NCI-H1436 treated with DMSO at 0.1 percent for 48 hours (cell line): ENCODE data around the gene CORO2B.
"Not testable (repeated sequence)": the region's sequence is repeated elsewhere in the genome, so short reads cannot be mapped to it uniquely, and the experiment has no call there.

Source experiments
- DNase-seq: peaks from one replicate; lab custom pipeline; 2025; lab: John Stamatoyannopoulos, UW

Gene CORO2B

DNA sequence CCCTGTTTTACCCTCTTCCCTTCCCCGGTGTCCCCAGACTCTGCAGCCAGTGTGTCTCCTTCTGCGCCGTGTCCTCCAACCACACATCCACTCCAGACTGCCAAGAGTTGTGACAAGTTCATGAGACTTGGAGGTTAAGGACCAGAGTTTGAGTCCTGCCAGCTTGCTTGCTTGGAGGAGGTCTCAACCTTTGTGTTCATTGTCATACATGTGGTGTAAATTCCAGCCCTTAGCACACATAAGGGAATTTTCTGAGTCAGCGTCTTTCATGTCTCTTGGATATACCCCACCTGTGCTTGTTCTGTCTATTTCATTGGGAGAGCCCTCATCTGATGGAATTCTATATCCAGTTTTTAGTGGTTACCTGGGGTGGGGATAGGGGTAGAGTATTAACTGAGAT lies 13.3 kb downstream of the CORO2B start:
- DNase-seq = no peak

DNA sequence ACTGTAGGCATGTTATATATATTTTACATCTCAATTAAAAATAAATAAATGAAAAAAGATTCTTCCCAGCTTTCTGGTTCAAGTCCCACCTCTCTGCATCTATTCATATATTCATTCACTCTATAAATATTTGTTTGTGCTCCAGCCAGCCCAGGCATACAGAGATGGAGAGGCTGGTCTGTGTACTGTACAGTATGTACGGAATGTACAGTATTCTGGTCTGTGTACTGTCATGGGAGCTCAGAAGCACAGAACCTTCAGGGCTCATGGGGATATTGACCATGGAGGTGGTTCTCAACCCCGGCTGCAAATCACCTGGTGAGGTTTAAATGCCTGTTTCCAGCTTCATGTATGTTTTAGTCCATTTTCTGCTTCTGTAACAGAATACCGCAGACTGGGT lies 13.8 kb downstream of the CORO2B start:
- no peak for DNase-seq

DNA sequence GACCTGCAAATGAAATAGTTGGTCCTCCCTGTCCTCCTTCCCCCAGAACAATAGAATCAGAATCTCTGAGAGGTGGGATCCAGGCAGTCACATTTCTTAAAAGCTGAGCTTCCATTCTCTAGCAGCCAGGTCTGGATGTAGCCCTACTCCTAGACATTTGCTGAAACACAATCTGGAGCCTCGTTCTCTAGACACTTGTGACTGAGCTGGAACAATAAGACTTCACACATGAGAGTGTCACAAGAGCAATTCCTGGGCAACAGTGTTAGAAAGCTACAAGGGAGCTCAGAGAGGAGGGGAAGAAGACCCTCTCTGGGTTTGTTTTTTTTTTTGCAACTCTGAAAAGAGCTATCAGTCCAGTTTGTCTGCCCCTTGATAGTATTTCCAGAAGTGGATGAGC lies 14.5 kb downstream of the CORO2B start:
- DNase-seq = no peak

DNA sequence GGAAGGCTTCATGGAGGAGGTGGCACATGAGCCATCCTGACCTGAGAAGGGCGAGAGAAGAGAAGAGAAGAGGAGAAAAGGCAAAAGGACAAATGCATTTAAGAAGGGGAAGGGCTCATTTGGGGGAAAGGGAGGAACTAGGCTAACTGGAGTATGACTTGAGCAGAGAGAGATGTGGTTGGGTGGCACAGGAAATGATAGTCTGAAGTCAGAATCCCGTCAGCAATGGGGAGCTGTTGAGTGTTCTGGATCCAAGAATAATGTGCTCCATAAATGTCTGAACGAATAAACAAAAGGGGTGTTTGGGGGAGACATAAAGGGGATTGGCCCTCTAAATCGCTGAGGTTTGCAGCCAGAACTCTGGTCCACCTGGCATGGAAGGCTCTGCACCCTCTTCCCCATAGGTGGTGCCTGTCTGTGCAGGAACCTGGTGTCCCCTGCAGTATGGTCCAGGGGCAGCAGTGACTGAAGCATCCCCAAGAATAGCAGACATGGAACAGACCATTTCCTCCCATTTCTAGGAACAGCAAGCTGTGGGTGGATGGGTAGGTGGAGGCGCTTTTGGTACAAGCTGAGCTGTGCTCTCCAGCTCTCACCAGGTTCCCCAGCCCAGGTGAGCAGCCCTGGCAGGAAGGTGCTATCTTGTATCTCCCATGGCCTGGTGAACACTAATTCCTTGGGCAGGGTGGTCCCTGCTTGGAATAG lies 15.2 kb downstream of the CORO2B start:
- no peak for DNase-seq

DNA sequence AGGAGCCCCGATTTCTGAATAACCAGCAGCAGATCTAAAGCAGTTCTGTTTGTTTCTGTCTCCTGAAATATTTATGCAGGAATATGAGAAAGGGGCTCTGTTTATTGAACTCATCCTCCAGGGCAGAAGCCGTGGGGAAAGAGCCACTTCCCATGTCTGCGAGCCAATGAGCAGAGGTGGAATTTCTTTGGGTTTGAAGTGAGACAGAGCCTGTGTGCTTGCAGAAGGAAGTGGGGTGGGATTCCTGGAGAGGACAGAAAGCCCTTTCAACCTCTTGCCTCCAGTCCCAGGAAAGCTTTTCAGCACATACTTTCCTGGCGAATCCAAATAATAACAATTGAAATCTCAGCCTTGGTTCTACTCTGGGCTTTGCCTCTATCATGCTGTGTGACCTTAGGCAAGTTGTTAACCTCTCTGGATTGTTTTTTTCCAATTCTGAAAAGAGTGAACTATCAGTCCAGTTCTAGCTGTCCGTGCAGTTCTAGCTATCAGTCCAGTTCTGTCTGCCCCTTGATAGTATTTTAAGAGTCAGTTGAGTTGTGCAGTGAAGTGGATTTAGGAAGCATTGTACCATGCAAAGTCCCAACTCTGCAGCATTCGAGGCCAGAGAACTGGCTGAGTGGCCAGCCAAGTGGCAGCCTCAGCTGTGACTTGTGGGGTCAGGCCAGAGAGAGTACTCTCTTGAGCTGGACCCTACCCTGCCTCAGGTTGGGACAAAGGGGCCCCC lies 15.9 kb downstream of the CORO2B start:
- DNase-seq = no peak

DNA sequence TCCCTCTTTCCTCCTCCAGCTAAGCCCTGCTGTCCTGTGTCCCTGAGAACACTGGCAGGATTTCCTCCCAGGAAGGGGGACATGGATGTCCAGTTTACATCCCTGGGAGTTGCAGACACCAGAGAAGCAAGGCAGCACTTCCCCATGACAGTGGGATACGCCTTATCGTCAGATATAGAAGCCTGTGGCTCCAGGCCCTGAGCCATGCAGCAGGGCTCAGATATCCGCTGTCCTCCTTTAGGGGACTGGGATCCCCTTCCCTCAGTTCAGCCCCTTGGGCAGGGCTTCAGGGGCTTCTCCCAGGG lies 16.4 kb downstream of the CORO2B start:
- DNase-seq = no peak

DNA sequence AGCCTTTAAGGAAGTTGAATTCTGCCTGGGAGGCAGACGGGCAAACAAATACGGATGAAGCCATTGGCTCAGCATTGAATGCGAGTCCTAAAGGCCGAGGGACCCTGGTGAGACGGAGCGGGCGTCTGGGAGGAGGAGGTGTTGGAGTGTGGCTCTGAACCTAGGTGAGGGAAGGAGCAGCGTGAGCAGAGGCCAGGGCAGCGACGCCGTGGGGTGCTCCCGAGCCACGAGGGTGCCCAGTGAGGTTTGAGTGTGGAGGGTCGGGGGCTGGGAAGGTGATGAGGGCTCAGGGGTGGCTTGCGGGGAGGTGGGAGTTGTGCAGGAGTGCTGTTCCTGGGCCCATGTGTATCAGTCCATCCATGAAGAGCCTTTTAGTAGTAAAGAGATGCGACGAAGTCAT lies 17.0 kb downstream of the CORO2B start:
- no peak for DNase-seq

DNA sequence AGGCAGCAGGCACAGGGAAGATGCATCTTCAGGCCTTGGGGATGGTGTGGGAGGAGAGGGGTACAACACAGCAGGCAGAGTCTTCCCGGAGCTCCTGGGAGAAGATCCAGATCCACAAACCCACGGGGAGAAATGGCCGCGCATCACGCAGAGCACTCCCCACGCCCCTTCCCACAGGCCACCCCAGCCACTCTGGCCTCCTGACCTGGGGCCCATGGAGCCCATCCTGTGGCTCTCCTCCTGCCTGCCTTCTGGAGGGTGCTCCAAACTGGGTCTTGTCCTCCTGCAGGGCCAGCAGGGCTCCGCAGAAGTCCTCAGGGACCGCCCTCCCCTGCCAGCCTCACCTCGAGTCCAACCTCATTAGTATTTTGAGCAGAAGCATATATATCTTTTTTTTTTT lies 17.9 kb downstream of the CORO2B start:
- DNase-seq = no peak

DNA sequence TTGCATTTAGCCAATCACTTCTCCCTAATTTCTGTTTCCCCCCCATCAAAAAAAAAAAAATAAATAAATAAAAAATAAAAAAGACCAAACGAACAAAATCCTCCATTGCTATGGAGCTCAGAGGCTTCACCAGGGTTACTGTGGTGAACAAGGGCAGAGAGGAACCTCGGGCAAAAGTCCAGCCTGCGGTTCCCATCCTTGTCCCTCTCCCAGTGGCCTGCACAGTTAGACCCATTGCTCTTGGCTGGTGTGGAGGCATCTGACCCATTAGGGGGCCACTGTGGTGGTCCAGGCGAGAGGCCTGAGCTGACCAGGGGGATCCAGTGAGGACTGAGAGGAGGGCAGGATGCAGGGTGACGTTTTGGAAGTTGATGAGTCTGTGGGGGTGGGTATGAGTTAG lies 18.8 kb downstream of the CORO2B start:
- DNase-seq = no peak

DNA sequence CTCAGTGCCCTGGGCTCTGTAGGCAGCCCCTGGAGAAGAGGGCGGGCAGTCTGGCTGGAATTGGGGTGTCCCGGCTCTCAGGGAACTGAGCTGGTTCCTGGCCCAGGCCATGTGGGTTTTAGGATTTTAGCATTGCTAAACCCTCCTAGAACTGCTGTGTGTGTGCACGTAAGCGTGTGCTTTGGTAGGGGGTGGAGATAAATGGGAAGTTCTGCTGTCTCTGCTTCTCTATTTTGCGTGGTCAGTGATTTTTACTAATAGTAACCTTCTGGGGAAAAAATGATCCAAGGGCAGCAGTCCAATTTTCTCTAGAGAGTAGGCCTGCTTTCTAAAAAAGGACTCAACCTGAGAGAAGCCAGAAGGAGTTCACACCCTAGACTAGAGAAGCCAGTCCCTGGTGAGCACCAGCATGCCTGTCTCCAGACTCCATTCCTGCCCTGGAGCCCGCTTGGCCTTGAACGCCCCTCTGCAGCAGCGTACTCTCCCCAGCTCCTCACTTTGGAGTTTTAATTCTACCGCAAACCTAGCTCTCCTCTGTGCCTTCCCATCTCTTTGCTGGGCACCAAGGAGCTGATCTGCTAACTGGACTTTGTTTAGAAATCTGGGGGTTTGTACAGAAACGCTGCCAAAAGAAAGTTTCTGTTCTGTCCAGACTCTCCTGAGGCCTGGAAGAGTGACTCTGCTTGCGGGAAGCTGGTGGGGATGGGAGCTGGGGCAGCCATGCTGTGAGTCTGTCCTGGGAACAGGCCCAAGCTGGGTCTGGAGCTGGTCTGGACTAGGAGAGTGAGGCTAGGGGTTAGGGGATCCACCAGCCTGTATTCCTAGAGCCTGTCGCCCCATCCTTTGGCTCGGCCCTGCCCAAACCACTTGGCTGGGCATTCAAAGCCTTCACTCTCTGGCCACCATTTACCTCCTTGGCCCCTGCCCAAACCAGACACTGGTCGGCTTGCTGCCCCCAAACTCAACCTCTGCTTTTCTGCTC lies 19.7 kb downstream of the CORO2B start:
- no peak for DNase-seq

DNA sequence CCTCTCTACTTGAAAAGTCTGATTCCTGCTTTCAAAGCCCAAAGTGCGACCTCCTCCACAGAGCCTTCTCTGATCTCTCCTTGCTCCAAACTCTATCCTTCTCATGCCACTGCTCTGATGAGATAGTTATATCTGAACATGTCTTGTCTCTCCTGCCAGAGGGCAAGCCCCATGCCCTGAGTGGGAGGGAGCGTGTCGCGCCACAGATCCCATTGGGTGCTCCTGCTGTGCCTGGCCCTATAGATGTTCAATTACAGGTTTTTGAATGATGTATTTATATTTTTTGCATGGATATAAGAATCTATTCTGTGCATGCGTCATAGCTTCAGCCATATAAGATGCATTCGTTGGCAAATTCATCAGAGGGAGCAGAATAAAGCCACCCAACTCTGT lies 20.4 kb downstream of the CORO2B start:
- no peak for DNase-seq

DNA sequence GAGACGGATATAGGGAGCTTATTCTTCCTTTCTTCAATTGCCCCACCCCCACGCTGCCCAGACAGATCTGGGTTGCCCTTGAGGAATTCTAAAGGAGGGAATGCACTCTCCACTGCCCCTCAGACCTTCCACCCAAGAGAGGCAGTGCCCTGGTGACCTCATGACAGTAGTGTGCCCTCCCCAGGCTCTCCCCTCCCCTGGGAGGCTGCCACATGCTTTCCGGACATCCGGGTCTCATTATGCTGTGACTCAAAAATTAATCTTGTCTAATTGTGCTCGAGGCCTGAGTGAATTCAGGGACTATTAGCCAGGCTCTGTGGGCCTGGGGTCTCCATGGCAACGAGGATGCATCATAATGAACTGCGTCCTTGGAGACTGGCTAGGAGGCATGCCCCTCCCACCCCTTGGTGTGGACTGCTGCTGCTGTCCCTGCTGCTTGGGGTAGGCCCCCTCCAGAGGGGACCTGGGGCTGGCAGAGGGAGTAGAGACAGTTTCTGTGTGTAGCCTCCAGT lies 20.8 kb downstream of the CORO2B start:
- peak; percentile 78 for DNase-seq

DNA sequence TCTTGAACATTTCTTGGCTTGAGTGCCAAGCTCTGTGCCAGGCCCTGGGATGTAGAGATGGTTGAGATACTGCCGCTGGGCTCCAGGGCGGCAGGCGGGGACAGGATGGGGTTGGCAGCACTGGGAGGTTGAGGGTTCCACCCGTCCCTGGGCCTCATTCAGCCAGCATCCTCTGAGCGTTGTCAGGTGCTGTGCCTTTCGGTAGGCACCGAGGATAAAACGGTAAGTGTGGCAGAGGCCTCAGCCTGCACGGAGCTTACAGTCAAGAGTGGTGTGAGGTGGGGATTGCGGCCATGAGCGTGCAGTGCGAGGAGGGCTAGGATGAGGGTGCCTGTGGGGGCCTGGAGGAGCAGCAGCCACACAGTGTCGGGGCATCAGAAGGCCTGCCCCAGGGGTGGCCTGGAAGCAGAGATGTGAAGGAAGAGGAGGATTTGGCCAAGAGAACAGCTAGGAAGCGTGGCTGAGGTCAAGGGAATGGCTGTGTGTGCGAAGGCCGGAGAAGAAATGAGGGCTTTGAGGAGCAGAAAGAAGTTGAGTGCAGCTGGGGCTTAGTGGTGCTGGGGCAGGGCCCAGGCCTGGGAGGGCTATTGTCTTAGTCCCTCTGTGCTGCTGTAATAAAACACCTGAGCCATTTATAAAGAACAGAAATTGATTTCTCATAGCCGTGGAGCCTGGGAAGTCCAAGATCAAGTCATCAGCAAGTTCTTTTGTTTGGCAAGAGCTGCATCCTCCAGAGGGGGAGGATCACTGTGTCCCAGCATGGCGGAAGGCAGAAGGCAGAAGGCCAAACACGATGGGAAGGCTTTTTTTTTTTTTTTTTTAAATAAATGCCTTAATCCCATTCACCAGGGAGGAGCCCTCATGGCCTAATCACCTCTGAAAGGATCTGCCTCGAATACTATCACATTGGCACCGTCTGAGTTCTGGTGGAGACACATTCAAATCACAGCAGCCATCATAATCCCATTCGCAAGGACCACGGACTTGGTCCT lies 22.7 kb downstream of the CORO2B start:
- DNase-seq = no peak

DNA sequence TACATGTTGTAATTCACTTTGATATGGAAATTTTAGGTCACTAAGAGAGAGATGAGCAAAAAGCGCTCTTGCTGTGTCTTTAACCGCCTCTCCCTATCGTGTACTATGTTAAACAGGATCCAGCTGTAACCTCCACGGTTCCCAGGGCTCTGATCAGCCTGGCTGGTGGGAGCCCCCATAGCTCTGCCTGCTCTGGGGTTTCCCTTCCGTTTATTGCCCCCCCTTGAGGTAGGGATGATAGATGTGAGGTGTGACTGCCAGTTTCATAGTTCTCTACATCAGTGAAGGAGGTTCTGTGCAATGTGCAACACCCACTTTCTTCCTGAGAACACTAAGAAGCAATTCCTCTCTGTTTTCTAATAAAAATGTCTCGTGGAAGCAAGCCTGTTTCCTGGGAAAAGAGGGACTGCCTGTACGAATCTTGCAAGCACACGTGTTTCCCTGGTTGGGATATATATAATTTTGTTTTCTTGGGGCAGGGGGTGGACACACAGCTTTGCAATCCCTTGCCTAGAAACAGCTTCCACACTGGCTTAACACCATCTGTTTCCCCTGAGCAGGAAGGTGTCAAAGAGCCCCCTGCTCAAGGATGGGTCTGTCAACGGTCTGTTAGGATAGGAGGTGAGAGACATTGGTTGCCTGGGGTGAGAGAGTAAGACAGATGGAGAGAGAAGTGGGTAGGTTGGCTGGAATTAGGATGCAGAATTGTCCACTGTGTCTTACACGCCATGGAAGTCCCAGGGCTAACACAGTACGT lies 23.8 kb downstream of the CORO2B start:
- no peak for DNase-seq

DNA sequence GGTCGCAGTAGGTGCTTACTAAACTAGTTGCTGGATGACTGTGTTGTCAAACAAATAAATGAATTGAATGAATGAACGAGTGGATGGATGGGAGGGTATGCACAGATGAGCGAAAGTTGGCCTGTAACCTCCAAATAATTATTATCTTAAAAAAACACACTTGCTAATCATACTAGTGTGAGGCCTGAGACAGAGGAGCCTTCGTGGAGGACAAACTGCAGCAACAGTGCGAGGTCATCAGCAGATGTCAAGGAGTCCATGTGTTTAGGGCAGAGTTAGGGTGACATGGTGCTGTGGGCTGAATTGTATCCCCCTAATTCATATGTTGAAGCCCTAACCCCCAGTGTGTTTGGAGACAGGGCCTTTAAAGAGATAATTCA lies 24.4 kb downstream of the CORO2B start:
- DNase-seq = no peak

DNA sequence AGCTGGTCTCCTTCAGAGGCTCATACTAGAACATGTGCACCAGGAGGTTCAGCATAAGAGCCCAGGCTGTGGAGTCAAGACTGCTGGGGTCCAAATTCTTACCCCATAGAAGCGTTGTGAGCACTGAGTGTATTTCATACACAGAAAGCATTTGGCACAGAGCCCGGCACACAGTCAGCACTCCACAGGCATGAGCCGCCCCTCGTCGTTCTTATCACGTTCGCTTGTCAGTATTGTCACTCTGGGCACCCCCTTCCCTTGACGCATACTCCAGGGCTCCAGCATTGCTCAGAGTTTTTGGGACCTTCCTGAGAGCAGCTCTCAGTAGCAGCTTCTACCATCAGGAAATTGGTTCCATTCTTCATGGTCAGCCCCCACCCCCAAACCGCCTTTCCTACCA lies 25.2 kb downstream of the CORO2B start:
- DNase-seq = no peak

DNA sequence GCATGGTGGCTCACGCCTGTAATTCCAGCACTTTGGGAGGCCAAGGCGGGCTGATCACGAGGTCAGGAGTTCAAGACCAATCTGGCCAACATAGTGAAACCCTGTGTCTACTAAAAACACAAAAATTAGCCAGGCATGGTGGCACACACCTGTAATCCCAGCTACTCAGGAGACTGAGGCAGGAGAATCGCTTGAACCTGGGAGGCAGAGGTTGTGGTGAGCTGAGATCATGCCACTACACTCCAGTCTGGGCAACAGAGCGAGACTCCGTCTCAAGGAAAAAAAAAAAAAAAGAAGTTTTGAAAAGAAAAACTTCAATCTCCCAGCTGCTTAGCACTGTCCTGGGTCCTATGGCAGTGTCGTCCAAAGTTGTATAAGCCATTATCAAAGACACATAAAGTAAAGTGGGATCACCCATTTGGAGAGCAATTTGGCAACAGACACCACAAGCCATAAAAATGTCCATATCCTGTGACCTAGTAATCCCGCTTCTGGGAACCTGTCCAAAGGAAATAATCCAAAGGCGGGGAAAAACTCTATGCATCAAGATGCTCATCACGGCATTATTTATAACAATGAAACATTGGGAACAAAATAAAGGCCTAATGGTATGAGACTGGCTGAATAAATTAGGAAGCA lies 26.2 kb downstream of the CORO2B start:
- not testable (repeated sequence) for DNase-seq

DNA sequence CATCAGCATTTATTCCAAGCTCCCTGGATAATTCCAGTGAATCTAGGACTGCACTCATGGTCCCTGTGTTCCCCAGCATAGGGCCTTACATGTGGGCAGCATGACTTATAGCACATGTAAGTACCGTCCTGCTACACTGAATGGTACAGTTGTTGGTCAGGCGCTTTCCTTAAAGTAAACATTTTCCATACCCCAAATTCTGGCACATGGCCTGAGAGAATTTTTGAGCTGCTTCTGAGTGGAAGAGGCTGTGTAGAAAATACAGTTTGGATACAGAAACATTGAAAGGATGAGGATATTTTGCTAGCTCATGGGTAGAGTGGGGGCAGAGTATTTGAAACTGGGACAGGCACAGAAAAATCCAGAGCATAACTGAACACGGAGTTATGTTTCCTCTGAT lies 27.6 kb downstream of the CORO2B start:
- DNase-seq = no peak

DNA sequence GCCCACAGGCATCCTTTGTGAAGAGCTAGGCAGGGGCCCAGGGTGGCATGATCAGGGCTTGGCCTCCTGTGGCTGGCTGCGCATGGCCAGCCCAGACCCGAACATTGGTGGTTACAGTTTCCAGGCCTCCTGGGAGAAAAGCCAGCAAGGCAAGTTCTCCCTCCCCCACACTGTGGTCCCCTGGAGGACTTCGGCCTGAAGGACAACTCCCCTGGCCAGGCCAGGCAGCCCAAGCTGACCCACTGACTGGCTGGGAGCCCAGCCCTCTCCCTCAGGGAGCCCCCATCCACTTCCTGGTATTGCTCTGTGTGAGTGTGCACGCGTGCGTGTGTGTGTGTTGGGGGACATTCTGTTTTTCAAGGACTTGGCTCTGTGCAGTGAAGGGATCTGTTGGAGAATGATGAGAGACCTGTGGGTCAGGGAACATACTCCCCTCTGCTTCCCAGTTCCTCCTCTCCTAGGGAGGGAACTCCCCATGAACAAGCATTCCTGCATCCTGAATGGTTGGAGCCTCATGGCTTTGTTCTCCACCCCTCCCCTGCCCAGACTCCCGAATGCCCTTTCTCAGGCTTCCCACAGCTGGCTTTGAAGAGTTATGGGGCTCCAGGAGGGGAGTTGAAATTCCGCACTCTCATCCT lies 29.5 kb downstream of the CORO2B start:
- DNase-seq = no peak

DNA sequence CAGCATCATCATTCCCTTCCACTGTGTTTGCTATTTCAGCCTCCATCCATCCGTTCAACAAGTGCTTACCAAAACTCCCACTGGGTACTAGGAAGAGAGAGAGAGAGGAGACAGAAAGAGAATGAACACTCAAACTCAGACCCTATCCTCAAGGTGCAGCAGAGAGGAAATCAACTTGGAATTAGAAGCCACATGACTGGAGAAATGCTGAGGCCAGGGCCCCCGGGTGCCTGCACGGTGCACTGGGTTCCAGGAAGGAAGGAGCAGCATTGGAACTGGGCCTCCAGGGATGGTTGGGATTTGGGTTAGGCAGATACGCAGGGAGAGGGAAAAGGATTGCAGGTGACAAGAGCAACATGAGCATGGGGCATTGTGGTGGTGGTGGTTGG lies 30.0 kb downstream of the CORO2B start:
- DNase-seq = no peak
